Kidney (tissue), 14 donors: Measurements from ENCODE around the gene PRKAA2. TPM values are rescaled to one million over a fixed set of nuclear protein-coding genes. Genes with fewer than 3 reads are reported as not detected.

Experiments
- DNase-seq, 5 donors: peaks; one replicate each; pipeline ENCODE4 v3.0.0-alpha.2; 2013 to 2020
- FAIRE-seq: peaks from 2 replicates; lab custom pipeline; 2012; peaks lifted over from hg19 to GRCh38; lab: Jason Lieb, UNC
- H3K27ac ChIP-seq, 2 donors: one replicate each; pipeline ENCODE4 v1.7.0; 2013; ENCODE audit warnings: low read depth in 2 of 2, low read length in 2 of 2, inconsistent platforms in 1 of 2
- H3K27me3 ChIP-seq: one replicate; pipeline ENCODE4 v1.7.1; 2013; ENCODE audit warnings: low read length, inconsistent platforms; ENCODE audit not compliant: control insufficient read depth, insufficient read depth
- H3K36me3 ChIP-seq, 3 donors: one replicate each; pipeline versions ENCODE4 v1.7.0 to v1.7.1; 2013; ENCODE audit warnings: low read length in 3 of 3, control low read depth in 1 of 3, inconsistent platforms in 1 of 3; ENCODE audit not compliant: insufficient read depth in 3 of 3, control insufficient read depth in 2 of 3
- H3K4me1 ChIP-seq, 3 donors: one replicate each; pipeline versions ENCODE4 v1.7.0 to v1.7.1; 2013; ENCODE audit warnings: low read length in 3 of 3, inconsistent platforms in 1 of 3, low read depth in 1 of 3; ENCODE audit not compliant: control insufficient read depth in 2 of 3, insufficient read depth in 2 of 3
- H3K4me3 ChIP-seq, 3 donors: one replicate each; pipeline versions ENCODE4 v1.7.0 to v1.8.1; 2013; ENCODE audit warnings: low read length in 3 of 3, control low read depth in 1 of 3, inconsistent platforms in 1 of 3
- H3K9ac ChIP-seq, 3 donors: one replicate each; pipeline versions ENCODE4 v1.7.0 to v1.7.1; 2013; ENCODE audit warnings: low read length in 3 of 3, control low read depth in 1 of 3, inconsistent platforms in 1 of 3
- H3K9me3 ChIP-seq, 3 donors: one replicate each; pipeline versions ENCODE4 v1.7.0 to v1.7.1; 2013; ENCODE audit warnings: low read length in 3 of 3, control low read depth in 1 of 3, inconsistent platforms in 1 of 3; ENCODE audit not compliant: control insufficient read depth in 2 of 3, insufficient read depth in 1 of 3
- CTCF ChIP-seq: IDR thresholded peaks from 3 replicates; pipeline ENCODE4 v1.5.1; 2012; ENCODE audit warnings: mild to moderate bottlenecking, moderate library complexity, borderline replicate concordance; ENCODE audit not compliant: insufficient read depth; ENCODE audit errors: extremely low read depth
- intact Hi-C: fragments of 100-400 bp; cut with DNase I; formaldehyde crosslinking; loops from one replicate; pipeline ENCODE4 v1.11.1; 2022
- polyA plus RNA-seq: library from polyadenylated mRNA; stranded (reverse); fragments of 350-450 nt; fragmentation: Illumina TruSeq; extraction: RNeasy Lipid Tissue Mini Kit (QIAGEN cat#74804); gene quantifications from one replicate; pipeline ENCODE4 v1.2.3, GENCODE V29; 2014; ENCODE audit warnings: low read depth, low replicate concordance; ENCODE audit not compliant: insufficient read depth
- total RNA-seq: library from RNA; stranded (reverse); fragmentation: NEBNext Ultra II Directional; extraction: Animal tissue kit (Norgen Biotek cat#: 25700); gene quantifications from one replicate; pipeline ENCODE4 v1.2.1, GENCODE V29; 2021
- donor health status: control.
- donor health status: control.
- donor health status: control.
- donor health status: control.
- donor health status: control.
- donor health status: DM: yes; HTN: yes; CAD: no.
- donor health status: Normal renal cell carcinoma (clear cell type).

Gene PRKAA2
- total and polyA plus RNA-seq, 2 donors from 2014 or later = 7.0 to 11.6 TPM

- no peak overlapping the region for H3K4me3 ChIP-seq
- no peaks in the 10 kb centered on the region for H3K36me3 ChIP-seq
- H3K4me1 ChIP-seq = peaks cover 0 to 4% (median 4%) of the 10 kb centered on the region in 3 donors
- H3K27me3 ChIP-seq = no peaks in the 10 kb centered on the region
- no peak overlapping the region for H3K27ac ChIP-seq
- DNase-seq = no peak
- H3K9ac ChIP-seq = no peak overlapping the region
- intact Hi-C loops = no loop called here
- H3K9me3 ChIP-seq = no peaks in the 10 kb centered on the region
- FAIRE-seq = no peak
- no peak for TF ChIP-seq CTCF
Measured at GRCh38 chr1:56755911-56756310, 110.8 kb downstream of the PRKAA2 start.

DNA sequence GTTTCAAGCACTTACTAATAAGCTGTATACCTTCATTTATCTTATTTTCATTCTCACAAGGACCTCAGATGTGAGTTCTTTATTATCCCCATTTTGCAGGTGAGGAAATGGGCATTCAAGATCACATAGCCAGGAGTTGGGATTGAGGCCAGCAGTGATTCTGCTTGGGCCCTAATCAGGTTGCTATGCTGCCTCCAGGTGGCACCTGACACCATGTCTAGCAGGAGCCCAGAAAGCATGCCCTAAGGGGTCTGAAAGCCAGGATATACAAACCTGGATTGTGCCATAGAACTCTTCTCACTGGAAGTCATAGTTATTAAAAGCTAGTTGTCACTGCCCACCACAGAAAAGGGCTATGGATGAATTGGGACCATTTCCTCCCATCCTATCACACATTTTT, 113.0 kb downstream of the PRKAA2 start:
- Histone ChIP-seq H3K27me3 (no peaks in the 10 kb centered on the region), H3K36me3 (no peaks in the 10 kb centered on the region), H3K4me3 (no peak overlapping the region), H3K9me3 (no peaks in the 10 kb centered on the region), H3K27ac (no peak overlapping the region), H3K9ac (no peak overlapping the region), H3K4me1 (peaks cover 0 to 4% (median 4%) of the 10 kb centered on the region in 3 donors)
- intact Hi-C loops = no loop called here
- TF ChIP-seq CTCF = peak; percentile 41
- peak in 4 of 5 donors; percentile 12 to 45 (median 41) for DNase-seq
- no peak for FAIRE-seq

- TF ChIP-seq CTCF = no peak
Measured at GRCh38 chr1:56758794-56759193, 113.7 kb downstream of the PRKAA2 start.

More at GRCh38 chr1:56758794-56759193, 113.7 kb downstream of the PRKAA2 start:
- no peak for FAIRE-seq
- Histone ChIP-seq H3K36me3 (no peaks in the 10 kb centered on the region), H3K9ac (no peak overlapping the region), H3K4me1 (peaks cover 0 to 4% (median 4%) of the 10 kb centered on the region in 3 donors), H3K27me3 (no peaks in the 10 kb centered on the region), H3K4me3 (no peak overlapping the region), H3K9me3 (no peaks in the 10 kb centered on the region), H3K27ac (peak overlapping the region in 1 of 2 donors; percentile 1)
- peak in 2 of 5 donors; percentile 5 to 9 for DNase-seq
- intact Hi-C loops = no loop called here

Other genes with a start within 250 kb of the PRKAA2 start
- 107 TPM for gene PLPP3, start 65.8 kb upstream of the PRKAA2 start, total RNA-seq
- 100 TPM for gene PLPP3, start 65.8 kb upstream of the PRKAA2 start, polyA plus RNA-seq
- gene FYB2, start 174.1 kb downstream of the PRKAA2 start, total RNA-seq = 5.5 TPM
- 7.9 TPM for gene FYB2, start 174.1 kb downstream of the PRKAA2 start, polyA plus RNA-seq
- gene C8A, start 209.5 kb downstream of the PRKAA2 start, total RNA-seq = 0.09 TPM
- gene C8A, start 209.5 kb downstream of the PRKAA2 start, polyA plus RNA-seq = not detected